ENCODE data around the gene CDH4. TPM values are rescaled to one million over a fixed set of nuclear protein-coding genes. Genes with fewer than 3 reads are reported as not detected.

CDH4 gene
- total RNA-seq, 1 experiment from 2014 or later = 3.8 TPM

DNA sequence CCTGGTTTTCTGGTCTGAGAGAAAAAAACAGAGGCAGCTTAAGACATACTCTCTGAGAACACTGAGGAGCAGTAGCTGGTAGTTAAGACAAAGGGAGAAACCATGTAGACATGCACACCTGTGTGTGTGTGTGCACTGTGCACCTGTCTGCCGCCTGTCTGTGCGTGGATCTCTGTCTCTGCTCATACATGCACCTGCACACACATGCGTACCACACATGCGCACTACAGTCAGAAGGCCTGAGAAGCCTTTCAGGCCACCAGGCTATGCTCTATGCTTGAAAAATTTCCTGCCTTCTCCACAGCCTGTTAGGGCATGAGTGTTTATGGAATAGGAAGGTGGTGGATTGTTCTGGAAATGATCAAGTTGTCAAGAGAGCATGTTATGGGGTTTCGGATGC lies 103.5 kb downstream of the CDH4 start:
- DNase-seq (ENCODE audit: low read depth) = no peak

DNA sequence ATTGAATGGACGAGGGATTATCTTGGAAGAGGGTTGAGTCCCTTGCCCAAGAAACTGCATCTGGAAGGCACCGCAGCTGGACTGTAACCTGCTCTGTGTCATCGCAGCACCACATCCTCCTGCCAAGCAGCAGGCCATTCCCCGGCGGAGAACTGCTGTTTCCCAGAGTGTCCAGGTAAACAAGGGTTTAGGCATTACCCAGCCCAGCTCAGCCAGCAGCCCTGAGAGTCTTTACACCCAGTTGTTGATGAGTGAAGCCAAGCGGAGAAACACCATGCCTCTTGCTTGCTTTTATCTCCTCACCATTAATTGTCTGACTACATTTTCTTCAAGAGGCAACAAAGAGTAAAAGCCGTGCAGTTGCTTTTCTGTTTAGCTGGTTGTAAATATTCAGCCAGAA lies 104.1 kb downstream of the CDH4 start:
- no peak for DNase-seq (ENCODE audit: low read depth)

DNA sequence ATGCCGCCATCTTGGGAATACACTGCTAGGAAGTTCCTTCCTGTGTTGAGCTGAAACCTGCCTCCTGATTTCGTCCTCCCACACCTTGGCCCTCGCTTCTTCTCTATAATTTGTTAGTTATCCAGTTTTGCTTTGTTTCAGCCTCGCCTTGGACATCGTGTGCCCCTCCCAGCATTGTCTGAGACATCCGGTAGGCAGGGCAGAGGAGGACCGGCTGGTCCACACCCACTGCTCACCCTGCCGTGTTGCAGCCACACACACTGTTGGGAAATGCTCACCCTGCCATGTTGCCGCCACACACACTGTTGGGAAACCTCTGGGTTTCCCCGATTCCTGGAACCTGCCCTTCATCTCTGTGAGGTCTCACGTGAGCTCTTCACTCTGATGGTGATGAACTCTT lies 105.1 kb downstream of the CDH4 start:
- no peak for DNase-seq (ENCODE audit: low read depth)

DNA sequence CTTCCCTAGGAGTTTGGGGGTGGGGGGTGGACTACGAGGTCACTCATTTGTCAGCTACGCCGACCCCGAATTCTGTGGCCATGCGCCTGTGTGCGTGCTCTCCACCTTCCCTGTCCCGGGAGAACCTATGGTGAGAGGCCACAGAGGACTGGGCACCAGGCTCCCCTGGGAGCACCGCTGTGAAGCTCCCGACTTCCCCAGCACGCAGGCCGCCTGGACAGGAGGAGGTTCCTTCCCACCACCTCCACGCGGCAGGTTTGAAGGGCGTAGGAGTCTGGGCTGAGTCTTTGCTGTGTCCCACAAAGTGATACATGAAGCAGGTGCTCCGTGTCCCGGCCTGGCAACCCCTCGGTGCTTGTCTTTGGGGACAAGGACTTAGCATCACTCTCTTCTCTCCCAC lies 107.2 kb downstream of the CDH4 start:
- DNase-seq (ENCODE audit: low read depth) = no peak

DNA sequence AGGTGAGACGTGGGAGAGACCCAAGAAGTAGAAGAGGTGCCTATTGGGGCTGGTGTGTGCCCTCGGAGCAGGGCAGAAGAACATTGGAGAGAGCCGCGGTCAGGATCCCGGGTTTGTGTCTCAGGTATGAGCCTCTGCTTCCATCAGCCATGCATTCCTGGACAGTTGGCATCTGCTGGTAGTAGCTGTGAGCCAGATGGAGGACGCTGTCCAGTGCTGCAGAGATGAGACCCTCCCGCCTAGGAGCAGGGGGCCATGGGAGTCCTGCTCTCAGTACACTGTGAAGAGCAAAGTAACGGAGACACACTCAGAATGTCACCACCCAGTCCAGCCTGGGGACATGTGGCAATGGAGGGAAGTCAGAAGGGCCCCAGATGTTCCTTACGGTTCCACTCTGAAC lies 108.2 kb downstream of the CDH4 start:
- DNase-seq (ENCODE audit: low read depth) = no peak

DNA sequence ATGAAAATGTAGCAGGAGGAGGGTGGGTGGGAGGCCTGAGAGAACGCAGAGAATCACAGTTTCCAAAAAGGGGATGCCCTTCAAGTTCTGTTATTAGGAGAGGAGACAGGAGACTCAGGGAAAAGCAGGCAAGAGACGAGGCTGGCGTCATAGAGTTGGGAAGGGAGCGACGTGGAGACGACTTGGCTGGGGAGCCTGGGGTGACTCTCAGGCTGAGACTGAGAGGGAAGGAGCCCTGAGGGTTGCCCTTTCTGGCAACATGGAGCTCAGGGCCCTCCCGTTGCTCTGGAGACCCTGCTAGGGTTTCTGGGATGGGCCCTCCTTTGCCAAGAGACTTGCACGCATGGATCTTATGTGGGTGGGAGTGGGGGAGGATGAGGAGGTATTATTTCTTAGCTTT lies 108.9 kb downstream of the CDH4 start:
- DNase-seq (ENCODE audit: low read depth) = no peak

DNA sequence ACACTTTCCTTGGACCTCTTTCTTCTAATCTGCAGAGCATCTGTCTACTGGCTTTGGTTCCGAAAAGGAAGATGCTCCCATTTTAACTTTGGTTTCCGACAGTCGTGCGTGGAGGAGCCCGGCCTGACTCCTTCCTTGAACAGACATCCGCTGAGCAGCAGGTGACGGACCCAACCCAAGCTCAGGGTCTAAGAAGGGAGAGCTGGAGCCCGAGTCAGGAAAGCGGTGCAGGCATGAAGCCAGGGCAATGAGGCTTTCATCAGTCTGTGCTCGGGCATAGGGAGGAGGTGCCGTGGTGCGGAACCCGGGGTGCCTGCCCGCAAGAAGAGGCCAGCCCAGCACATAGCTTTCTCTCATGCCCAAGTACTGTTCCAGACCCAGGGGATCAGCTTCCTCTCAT lies 109.4 kb downstream of the CDH4 start:
- DNase-seq (ENCODE audit: low read depth) = no peak

DNA sequence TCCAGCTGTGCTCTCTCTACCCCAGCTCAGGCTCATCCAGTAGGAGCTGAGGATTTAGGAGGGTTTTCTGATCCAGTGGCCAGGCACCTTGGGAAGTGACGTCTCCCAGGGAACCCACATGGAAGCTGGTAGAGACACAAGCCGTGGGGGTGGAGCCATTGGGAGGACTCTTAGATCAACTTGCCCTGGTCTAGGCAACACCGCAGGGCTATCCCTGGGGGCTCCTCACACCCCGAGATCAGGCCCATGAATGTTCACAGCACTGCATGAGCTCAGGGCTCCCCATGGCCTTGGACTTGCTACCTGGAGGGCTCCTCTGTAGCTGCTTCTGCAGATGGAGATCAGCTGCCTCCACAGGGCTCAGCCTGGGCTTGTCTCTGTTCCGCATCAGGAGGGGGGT lies 112.1 kb downstream of the CDH4 start:
- no peak for DNase-seq (ENCODE audit: low read depth)

DNA sequence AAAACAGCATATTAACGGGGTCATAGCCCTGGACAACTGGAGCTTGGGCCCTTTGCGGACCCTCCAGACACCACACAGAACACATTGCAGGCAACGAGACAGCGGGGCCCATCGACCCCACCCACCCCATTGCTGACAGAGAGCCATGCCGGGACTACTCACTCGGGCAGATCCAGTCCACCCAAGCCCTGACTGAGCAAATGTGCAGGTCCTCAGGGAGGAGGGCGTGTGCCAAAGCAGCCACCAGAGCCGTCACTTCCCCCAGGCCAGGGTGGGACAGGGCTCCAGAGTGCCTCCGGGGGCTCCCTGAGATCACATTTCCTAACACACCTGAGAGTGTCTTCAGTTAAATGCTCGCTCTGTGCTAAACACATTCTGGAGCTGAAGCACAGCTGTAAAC lies 114.9 kb downstream of the CDH4 start:
- no peak for DNase-seq (ENCODE audit: low read depth)

DNA sequence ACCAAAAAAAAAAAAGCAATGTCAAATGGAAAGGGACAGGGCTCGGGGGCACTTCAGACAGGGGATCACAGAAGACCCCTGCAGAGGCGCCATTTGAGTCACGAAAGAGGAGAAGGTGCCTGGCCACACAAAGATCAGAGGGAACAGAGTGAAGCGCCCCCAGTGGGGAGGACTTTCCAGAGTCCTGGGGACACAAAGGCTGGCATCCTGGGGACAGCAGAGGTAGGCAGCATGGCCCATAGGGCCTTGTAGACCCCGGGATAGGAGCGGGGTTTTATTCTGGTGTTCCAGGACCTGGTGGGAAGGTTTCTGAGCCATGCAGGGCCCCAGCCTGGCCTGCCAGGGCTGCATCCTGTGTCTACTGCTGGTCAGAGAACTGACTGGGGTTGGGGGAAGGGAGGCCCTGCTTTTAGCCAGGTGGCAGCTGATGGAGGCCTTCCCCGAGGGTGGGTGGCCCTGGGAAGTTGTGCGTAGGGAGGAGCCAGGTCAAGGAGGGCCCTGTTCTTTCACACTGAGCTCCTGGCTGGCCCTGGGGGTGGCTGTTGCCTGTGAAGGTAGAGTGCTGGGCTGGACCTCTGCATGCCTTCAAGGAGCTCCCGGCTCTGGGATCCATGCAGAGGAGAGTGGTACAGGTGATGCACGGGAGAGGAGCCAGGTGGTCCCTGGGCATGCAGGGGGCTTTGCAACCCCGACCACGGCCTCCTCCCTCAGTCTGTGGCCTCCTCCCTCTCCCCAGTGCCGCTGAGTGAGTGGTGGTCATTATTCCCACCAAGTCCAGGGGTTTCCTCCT lies 117.9 kb downstream of the CDH4 start:
- no peak for DNase-seq (ENCODE audit: low read depth)

DNA sequence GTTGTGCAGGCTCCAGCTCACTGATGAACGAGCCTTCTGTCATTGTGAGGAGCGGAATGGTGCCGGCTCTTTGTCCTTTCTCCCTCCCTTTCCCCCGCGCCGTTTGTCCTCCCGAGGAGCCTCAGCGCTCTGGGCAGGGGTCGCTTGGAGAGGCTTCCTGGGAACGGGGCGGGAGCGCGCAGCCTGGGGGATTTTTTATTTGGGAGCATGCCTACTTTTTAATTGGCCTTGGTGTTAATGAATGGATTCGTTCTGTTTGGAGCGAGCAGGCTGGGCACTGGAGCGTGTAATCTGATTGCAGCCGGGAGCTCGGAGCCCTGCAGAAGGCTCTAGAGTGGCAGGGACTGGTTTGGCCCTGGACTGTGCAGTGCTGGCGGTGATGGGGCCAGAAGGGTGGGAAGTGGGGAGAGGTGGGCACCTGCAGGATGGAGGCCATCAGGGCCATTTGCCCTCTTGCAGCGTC lies 118.8 kb downstream of the CDH4 start:
- DNase-seq (ENCODE audit: low read depth) = no peak

DNA sequence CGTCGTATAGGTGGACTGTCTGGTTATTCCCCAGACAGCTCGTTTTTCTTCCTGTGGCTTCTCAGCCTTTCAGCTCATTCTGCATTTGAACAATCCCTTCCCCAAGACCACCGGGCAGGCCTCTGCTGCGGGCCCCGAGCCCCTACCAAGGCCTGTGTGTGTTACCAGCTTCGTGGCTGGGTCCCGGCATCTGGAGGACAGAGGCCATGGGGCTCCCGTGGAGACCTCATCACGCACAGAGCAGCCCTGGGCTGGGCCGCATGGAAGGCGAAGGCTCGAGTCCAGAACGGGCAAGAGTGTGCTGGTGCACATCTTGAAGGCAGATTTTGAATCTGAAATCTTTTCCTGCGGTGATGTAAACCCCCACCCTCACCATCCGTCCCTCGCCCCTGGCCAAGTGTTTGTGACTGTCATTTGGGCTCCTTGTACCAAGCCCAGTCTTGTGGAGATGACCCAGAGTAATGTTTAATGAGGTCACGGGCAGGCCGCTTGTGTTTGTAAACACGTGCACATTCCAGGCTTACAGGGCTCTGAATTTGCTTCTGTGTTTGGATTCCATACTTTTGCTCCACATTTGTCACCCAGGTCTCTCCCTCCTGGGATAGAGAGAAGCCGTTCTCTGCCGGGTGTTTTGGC lies 119.6 kb downstream of the CDH4 start:
- no peak for DNase-seq (ENCODE audit: low read depth)

DNA sequence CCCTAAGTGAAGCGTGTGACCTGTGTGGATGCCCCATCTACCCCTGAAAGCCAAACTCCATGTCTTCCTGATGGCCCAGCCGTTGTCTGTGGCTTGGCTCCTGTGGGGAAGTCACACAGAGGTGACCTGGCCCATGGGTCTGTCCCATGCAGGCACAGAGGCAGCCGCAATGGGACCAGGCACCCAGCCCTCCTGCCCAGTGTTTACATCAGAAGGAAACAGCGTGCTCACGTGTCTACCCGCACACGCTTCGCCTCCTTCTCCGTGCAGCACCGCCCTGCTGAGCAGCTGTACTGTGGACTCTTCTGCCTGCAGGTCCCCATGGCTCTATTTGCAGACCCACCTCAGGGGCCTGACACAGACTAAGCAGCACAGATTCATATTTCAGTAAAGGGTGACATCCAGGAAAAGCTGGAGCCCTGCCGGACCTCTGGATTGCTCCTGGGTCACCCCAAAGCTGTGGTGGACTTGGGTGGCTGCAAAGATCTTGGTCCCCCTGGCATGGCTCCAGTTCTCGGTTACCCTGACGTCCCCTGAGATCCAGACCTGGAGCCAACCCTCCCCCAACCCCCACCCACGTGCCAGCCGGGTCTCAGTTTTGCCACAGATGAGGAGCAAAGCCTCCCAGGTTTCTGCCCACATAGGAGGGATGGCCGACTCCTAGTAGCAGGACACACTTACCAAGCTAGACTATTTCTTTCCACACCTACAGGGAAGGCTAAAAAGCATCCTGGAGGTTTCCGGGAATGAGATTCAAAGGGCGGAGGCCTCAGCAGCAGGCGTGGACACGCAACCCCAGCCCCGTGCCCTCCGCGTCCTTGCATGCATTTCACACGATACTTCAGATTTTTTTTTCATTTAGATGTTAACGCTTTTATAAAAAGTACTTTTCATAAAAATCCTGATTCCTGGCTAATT lies 120.3 kb downstream of the CDH4 start:
- DNase-seq (ENCODE audit: low read depth) = no peak

DNA sequence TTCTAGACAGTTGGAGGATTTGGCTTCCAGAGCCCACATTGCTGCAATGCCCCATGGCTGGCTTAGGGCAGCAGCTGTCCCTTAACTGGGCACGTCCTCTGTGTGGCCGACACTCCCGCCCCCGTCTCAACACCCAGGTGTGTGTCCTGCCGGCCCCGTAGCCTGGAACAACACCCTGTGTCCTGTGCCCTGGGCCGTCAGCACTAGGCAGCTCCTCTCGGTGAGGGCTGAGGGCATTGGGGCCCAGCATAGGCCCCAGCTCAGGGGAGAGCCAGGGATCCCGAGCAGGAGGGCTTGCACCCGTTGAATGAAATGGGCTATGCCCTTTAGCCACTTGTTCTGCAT lies 121.0 kb downstream of the CDH4 start:
- no peak for DNase-seq (ENCODE audit: low read depth)

DNA sequence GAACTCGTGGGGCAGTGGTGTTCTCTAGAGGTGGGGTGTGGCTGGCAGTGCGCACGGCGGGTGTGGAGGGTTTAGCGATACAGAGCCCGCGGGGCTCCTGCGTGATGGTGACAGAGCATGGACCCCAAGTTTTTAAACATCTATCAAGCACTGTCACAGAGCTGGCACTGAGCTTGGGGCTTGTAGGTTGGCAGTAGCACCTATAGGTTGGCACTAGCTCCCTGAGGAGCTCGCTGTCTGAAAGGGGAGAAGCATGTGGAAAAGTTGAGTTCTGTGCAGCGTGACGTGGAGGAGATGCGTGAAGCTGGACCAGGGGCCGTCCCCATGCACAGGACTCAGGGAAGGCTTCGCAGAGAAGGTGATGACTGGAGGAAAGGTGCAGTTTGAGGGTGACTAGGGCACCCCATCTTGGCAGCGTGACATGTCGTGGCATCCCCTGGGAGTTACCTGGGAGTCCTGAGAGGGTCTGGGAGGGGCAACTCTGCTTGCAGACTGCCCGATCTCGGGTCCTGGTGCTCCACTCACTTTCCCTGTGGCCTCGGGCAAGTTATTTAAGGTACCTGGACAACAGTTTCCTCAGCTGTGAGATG lies 122.0 kb downstream of the CDH4 start:
- DNase-seq (ENCODE audit: low read depth) = no peak

DNA sequence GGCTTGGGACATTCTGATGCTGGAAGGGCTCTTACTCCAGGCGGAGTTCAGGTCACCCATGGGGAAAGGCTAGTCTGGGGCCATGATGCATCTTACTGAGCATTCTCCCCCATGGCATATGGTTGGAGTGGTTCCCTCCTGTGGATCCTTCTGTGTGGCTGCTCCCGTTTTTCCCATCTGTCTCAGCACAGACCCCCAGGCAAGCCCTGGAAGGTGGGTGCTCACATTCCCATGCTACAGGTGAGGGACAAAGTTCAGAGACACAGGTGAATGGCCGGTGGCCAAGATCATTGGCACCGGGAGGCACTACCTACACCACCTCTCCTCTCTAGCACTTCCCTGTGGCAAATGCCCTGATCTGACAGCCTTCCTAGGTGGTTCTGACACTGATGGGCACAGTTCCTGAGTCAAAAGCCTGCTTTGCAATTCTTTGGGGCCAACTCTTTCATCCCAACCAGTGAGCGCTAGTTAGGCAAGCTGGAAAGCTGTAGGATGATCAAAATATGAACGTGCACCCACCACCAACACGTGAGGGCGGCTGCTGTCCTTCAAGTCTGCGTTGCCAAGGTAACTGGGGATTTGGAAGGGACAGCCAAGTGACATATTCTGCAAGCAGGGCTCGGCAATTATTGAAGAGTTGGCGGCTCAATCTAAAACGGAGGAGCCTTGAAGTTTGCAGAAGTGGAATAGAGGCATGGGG lies 124.6 kb downstream of the CDH4 start:
- no peak for DNase-seq (ENCODE audit: low read depth)

DNA sequence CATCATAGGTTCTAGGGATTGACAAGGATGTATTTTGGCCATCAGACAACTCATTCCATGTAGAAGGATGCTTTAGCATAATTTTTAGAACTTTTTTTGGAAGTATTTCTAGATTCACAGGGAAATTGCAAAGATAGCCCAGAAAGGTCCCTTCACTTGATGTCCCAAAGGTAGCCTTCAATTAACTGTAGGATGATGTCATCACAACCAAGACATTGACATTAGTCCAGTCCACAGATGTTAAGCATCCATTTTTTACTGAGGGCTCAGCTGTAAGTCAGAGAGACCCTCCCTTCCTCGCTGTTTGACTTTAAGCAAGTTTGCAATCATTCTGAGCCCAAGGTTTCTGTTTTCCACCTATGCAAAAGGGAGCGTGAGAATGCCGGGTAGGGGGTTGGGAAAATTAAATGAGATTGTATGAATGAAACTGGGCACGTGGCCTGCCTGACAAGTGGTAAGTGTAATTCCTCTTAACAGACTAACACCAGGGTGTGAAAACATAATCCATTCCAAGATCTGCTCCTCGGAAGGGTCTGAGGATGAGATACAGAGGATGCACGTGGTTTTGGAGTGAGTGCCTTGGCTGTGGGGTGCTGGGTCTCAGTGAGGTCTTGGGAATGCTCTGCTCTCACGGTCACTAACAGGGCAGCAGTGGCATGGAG lies 126.8 kb downstream of the CDH4 start:
- no peak for DNase-seq (ENCODE audit: low read depth)

DNA sequence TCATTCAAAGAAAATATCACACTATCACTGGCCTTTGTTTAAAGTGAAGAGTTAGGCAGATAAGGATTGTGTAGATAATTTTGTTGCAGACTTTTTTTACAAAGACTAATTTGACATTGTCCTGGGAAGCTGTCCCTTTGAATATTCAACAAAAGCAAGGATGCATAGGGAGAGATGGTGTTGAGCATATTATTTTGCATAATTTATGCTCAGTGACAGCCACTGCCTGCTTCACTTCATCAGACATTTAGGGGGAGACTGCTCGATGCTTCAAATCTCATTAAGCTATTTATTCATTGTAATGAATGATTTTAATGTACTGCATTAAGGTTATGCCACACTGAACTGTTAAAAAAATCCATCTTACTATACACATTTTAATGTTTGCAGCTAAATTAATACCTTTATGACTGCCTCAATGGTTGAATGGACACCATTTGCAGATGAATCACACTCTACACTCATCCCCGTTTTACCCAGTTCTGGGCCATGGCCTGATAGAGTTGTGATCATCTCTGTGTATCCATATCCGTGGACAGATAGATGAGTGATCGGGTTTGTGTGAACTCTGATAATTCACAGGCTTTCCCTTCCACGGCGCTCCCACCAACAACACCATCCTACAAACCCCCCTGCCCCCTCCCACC lies 128.0 kb downstream of the CDH4 start:
- no peak for DNase-seq (ENCODE audit: low read depth)

DNA sequence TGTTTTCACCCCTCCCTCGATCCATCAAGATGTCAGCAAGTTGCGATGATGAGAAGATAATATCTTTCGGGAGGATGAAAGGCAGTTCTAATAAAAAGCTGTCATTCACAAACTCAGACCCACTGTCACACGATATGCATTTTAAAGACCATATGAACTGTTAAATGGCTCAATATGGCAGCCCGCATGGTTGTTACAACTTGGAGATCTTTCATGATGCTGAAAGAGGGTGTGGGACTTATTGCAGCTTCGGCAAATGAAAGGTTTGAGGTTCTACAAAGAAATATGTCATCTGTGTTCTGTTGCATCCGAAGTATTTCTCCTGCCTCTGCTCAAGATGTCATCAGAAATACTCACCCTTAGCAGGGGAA lies 128.5 kb downstream of the CDH4 start:
- DNase-seq (ENCODE audit: low read depth) = no peak

DNA sequence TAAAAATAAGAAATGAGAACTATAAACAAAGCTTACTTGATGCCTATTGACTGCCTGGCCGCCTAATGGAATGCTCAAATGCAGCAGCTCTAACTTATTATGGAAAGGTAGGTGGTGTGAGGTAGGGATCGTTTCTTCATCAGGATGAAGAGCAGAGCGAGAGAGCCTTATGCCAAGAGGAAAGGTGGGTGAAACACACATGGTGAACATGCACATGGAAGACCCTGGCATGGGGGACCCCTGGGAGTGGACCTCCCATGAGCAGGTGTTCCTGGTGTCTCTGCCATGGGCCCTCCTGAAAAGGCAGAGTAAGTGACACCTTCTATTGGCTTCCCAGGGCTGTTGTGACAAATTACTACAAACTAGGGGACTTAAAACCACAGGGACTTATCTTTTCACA lies 130.1 kb downstream of the CDH4 start:
- DNase-seq (ENCODE audit: low read depth) = no peak

DNA sequence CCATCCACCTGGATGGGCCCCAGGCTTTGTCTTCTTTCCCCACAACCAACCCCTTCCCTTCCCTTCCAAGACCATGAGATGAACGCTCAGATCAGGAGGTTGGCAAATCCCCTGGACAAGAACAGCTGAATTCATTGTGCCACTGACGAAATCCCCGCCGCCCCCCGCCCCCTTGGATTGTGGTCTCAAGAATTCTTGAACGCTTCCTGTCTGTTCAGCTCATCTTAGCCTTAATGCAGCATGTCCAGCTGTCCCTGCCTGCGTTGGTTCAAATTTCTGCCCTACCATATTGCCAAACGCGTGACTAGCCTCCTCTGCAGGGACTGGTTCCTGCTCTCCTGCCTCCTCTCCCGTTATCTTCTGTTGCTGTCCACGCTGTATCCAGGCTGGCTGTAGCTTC lies 133.2 kb downstream of the CDH4 start:
- DNase-seq (ENCODE audit: low read depth) = no peak

Data from Daoy (cell line).